DMS79 treated with DMSO at 0.1 percent for 48 hours (cell line): ENCODE measurements around the gene MPO.
A peak's percentile ranks its signal among the peaks of the same experiment; 100 is the strongest.

ENCODE experiments used
- DNase-seq: peaks from one replicate; lab custom pipeline; 2025; lab: John Stamatoyannopoulos, UW

MPO gene

GRCh38 chr17:58280480-58281217 is at the start of gene MPO:
MPO (minus strand) TSS chr17:58280935; CDS start chr17:58280758, 177 bp downstream.
- DNase-seq = no peak

GRCh38 chr17:58329810-58330537 is 49.2 kb upstream of the MPO start:
- no peak for DNase-seq

GRCh38 chr17:58329035-58329809 is 48.5 kb upstream of the MPO start:
- DNase-seq = no peak

- no peak for DNase-seq
Measured at GRCh38 chr17:58328195-58329034, 47.7 kb upstream of the MPO start, which contains the start of gene TSPOAP1. TSPOAP1 (minus strand) TSS chr17:58328795; CDS start chr17:58327920, 875 bp downstream.

GRCh38 chr17:58327363-58328194 is 46.8 kb upstream of the MPO start:
- DNase-seq = no peak

DNA sequence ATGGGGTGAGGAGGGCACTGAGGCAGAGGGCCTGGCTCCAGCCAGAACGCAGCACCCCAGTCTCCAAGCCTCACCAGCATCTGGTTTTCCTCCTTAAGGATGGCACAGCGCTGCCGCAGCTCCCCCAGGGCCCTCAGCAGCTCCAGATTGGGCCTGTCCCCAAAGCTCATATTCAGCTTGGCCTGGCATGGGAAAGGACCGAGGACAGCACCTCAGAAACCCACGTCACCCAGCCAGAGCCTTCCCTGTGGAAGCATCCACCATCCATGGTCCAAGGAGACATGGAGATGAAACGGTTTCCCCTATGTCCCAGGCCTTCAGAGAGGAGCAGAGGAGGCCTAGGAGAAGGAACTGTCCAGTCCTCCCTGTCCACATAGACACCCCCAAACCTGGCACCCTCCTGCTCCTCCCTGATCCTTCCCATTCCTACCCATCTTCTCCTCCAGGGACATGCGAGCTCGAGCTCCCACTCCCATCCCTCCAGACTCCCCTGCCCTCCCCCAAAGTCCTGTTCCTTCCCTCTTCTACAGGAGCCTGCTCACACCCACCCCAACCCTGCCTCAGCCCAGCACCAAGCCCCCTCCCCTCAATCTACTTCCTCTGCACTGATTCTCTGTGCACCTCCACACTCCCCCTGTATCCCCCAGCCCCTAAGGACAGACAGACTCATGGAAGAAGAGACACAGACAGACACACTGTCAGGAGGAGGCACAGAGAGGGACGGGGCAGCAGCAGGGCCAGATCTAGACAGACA is 46.1 kb upstream of the MPO start:
- no peak for DNase-seq

- no peak for DNase-seq
Measured at GRCh38 chr17:58325976-58326468, 45.3 kb upstream of the MPO start.

DNA sequence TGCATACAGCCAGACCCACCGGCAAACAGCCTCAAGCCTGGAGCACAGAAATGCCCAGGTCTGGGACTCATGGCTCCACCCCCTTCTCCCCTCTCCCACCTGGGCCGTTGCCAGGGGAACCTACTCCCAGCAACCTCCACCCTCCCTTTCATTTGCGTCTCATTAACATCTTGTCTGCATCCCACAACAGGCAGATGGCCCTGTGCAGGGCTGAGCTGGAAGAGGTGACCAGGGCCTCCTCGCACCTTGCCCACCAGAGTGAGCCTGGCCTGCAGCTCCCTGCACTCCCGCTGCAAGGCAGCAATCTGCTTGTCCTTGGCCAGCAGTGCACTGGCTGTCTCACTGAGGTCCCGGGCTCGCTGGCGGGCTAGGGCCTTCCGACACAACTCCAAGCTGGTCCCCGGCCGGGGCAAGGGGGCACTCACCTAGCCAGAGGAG is 44.6 kb upstream of the MPO start:
- DNase-seq = peak; percentile 12

GRCh38 chr17:58324409-58325288 is 43.9 kb upstream of the MPO start:
- peak; percentile 25 for DNase-seq

- DNase-seq = no peak
Measured at GRCh38 chr17:58324056-58324408, 43.3 kb upstream of the MPO start.

DNA sequence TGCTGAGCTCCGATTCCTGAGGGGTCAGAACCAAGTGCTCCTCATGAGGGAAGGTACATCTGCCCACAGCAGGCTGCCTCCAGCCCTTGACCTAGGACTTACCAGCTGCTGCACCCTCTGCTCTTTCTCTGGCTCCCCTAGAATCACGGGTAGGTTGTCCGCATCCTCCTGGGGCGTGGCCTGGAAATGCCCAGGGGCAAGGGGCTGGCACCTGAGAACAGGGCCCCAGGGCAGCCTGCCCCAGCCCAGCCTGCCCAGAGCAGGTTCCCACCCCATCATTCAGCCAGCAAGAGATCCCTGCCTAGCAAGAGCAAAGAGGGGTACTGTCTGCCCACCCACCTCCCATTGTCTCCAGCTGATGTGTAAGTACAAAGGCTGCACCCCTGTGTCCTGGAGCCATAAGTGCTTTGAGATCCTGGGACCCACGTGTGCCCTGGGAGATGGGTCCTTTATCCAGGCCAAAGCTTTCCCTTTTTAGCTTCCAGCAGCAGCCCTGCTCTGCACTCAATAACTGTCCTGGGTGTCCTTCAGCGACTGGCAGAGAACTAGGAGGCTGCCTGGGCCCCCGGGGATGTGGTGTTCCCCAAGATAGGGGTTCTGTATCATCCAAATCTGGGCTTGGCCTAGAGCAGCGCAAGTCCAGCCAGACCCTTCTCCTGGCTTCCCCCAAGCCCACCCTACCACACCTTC is 42.8 kb upstream of the MPO start:
- no peak for DNase-seq

- no peak for DNase-seq
Measured at GRCh38 chr17:58322581-58323185, 41.9 kb upstream of the MPO start.

- no peak for DNase-seq
Measured at GRCh38 chr17:58321571-58322525, 41.1 kb upstream of the MPO start.

DNA sequence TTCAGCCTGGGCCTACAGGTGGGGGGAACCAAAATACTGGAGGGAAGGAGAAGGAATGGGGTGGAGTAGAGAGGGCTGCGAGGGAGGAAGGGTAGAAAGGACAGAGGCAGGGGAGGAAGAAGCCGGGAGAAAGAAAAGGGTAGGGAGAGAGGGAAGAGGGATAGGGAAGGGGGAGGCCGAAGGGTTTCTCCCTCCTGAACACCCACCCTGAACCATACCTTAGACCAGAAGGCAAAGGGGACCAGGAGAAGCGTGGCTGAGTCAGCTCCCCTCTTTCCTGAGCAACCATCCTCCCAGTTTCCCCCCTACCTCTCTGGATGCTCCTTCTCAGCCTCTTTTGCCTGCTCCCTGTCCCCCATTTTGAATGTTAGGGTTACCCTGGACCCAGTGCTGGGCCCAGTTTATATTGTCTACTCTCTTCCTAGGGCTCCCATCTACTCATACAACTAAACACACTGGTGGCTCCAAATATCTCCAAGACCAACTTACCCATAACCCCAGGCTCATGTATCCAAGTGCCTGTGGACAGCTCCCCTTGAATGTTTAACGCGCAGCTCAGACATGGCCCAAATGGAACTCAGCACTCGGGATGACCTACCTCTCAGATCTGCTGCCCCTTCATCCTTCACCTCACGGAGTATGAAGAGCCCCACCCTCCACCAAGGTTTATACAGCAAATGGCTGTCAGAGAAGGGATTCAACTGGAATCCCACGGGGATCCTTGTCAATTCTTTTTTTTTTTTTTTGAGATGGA is 40.0 kb upstream of the MPO start:
- no peak for DNase-seq

DNA sequence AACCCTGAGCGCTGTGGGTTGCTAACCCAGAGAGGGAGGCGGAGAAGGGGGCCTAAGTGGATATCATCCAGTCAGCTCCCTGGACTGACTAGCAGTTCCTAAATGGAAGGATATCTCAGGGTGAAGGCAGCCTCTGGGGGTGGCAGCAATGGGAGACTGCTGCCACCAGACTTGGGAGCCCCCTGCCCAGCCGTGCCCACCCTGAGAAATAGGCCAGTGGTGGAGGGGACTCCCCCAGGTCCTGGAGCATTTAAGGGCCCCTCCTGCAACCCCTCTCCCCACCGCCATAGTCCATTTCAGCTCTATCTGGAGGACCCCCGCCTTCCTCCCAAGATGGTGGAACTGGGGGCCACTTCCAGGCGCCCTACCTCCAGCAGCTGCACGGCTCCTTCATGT is 39.4 kb upstream of the MPO start:
- DNase-seq = no peak
